ENCODE results near the gene GALNT7.

GALNT7 gene

DNA sequence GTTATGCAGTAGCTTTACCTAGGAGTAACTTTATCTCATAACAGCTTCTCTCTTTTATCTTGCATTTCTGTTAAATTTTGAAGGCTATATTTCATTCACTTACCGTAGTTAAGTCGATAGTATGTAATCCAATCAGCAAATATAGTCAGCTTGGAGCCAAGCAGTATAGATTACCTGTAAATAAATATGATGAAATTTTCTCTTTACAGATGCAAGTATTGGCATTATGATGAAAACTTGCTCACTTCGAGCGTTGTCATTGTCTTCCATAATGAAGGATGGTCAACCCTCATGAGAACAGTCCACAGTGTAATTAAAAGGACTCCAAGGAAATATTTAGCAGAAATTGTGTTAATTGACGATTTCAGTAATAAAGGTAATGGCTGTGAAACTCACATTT lies 123.3 kb downstream of the GALNT7 start:
- no peak for DNase-seq (ENCODE audit: low read depth in 2 of 2, low spot score in 1 of 2)

- no peak for DNase-seq (ENCODE audit: low read depth in 2 of 2, low spot score in 1 of 2)
Observed at GRCh38 chr4:173293663-173294062, 125.1 kb downstream of the GALNT7 start.

DNA sequence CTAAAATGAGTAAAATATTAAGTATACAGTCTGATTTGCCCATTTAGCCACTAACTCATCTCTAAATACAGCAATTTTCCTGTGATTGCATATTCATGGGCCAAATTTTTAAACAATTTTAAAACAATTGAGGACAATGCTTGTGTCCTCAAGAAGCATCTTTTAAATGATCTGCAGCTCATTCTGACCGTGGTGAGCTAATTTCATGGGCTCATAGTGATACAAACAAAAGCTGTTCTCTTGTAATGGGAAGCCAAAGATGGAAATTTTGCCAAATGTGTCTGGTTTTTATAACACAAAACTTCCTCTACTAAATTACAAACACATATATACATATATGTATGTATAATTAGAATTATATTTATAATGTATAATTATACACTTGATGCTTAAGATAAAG lies 125.8 kb downstream of the GALNT7 start:
- DNase-seq (ENCODE audit: low read depth in 2 of 2, low spot score in 1 of 2), result no peak

DNA sequence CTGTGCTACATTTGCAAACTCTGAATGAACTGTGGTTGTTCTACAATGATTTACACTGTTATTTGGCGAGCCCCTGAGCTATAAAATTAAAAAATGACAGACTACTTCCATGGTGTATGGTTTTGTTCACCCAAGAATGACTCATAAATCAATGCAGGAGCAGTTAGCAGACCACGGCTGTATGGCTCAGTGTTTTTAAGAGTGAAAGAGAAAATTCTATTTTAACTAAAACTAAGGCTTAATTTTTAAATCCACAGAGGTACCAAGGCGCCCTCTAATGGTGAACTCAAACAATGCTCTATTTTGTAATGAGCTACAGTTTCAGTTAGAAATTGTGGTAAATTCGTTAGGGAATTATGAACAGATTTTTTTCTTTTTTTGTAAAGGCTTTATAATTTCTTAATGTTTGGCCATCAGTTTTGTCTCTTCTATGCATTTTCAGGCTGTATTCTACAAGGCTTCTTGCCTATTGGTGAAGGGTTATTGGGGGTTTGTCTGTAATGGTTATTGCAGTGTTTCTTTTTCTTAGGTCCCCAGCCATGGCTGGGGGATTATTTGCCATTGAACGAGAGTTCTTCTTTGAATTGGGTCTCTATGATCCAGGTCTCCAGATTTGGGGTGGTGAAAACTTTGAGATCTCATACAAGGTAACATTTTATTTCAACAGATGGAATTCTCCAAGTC lies 133.0 kb downstream of the GALNT7 start:
- DNase-seq (ENCODE audit: low read depth in 2 of 2, low spot score in 1 of 2), result no peak

- DNase-seq (ENCODE audit: low read depth in 2 of 2, low spot score in 1 of 2), result no peak
Observed at GRCh38 chr4:173307778-173308177, 139.2 kb downstream of the GALNT7 start.

DNA sequence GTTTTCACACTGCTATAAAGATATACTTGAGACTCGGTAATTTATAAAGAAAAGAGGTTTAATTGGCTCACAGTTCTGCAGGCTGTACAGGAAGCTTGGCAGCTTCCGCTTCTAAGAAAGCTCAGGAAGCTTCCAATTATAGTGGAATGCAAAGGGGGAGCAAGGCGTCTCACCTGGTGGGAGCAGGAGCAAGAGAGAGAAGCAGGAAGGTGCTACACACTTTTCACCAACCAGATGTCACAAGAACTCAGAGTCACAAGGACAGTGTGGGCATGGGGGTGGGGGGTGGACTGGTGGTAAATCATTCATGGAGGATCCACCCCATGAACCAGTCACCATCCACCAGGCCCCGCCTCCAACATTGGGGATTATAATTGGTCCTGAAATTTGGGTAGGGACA lies 142.8 kb downstream of the GALNT7 start:
- DNase-seq (ENCODE audit: low read depth in 2 of 2, low spot score in 1 of 2), result no peak

GRCh38 chr4:173314715-173315114 lies 146.1 kb downstream of the GALNT7 start:
- no peak for DNase-seq (ENCODE audit: low read depth in 2 of 2, low spot score in 1 of 2)

DNA sequence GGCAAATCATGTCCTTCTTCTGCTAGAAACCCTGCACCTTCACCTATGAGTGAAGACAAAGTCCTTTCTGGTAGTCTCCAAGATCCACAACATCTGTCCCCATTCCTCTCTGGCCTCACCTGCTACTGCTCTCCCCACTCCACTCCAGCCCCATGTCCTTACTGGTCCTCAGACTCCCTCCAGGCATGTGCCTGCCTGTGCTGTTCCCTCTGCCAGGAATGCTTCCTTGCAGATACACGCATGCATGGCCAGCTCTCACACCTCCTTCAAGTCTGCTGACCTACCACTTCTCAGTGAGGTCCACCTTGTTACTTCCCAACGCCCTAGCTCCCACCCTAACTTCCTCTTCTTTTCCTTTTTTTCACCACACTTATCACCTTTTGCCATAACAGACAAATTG lies 147.4 kb downstream of the GALNT7 start:
- DNase-seq (ENCODE audit: low read depth in 2 of 2, low spot score in 1 of 2), result no peak

DNA sequence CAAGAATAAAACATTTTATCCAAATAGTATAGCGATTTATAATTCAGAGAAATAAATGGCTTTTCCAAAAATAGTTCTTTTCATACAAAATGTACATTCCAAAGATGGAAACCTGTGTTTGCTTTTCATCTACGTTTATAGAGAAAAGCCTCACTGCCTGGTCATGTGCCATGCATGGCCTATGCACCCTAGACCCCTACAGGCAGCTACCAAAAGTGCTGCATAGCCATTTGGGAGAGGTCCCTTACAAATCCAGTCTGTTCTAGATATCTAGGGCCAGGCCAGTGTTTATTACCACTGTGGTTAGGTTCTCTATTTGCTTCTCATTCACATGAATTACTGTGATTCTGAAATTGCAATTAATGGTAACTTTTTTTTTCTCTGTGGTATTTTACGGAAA lies 148.4 kb downstream of the GALNT7 start:
- DNase-seq (ENCODE audit: low read depth in 2 of 2, low spot score in 1 of 2), result no peak

DNA sequence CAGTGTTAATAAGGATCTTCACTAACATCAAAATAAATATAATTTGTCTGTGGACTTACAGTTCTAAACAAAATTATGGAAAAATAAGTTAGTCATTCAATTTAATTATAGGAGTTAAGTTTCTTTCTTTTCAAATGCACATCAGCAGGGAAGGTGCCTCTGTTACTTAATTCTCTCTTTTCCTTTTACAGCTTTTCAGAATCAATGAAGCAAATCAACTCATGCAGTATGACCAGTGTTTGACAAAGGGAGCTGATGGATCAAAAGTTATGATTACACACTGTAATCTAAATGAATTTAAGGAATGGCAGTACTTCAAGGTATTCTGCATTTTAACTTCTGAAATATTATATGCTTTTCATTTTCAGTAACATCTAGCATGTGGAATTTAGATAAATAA lies 149.6 kb downstream of the GALNT7 start:
- DNase-seq (ENCODE audit: low read depth in 2 of 2, low spot score in 1 of 2), result no peak

GRCh38 chr4:173318648-173319211 lies 150.1 kb downstream of the GALNT7 start:
- no peak for DNase-seq (ENCODE audit: low read depth in 2 of 2, low spot score in 1 of 2)

DNA sequence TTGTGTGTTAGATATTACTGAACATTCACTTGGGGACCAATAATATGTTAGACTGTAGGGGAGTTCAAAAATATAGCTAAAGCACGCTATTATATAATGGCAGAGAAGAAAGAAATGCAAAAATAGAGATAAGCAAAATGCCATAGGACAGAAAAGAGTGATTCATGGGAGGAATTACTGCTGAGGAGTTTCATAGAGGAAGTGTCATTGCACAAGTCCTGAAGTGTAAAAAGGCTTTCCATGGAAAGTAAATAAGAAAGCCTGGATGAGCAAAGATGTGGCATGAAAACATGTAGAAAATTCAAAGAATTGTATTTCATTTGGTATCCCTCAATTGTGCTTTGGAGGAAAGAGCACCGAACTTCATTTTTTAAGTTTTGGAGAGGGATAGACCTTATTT lies 151.1 kb downstream of the GALNT7 start:
- no peak for DNase-seq (ENCODE audit: low read depth in 2 of 2, low spot score in 1 of 2)

DNA sequence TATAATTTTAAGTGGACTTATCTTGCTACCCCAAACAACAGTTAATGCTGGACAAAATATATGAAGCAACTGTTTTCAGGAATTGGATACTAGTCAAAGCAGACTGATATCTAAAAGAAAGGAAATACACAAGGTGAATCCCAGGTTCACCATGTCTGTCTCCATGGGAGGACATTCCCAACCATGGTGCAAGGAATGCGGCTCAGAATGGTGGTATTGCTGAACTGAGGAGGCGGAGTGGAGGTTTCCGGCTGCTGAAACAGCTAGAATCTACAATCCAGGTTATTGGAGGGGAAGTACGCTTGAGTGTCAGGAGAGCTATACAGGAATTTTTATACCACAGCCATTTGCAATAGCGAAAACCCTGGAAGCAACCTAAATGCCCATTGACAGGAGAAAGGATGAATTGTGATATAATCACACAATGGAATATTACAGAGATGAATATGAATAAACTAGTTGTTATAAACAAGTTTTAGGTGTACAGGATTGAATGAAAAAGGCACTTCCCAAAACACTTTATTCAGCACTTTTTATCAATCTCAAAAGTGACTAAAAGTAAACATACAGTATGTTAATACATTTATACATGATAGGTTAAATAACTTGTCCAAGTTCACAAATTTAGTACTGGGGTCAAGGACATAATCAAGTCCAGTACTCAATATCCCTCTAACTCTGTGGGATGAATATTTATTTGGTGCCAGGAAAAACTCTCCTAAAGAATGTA lies 156.6 kb downstream of the GALNT7 start:
- DNase-seq (ENCODE audit: low read depth in 2 of 2, low spot score in 1 of 2), result no peak

- DNase-seq (ENCODE audit: low read depth in 2 of 2, low spot score in 1 of 2), result no peak
Observed at GRCh38 chr4:173328236-173328901, 159.8 kb downstream of the GALNT7 start.

DNA sequence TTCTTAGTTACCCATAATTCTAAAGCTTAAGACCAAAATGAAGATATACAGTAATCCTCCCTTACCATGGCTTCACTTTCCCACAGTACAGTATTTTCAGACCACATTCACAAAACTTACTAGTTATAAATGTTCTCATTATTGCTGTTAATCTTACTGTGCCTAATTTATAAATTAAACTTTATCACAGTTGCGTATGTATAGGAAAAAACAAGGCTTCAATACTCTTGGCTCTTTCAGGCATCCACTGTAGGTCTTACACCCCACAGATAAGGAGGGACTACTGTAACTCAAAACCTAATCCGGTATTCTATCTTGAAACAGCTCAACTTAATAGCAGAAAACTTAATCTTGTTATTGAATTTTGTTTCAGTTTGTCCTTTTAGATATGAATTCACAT lies 162.0 kb downstream of the GALNT7 start:
- DNase-seq (ENCODE audit: low read depth in 2 of 2, low spot score in 1 of 2), result no peak

- no peak for DNase-seq (ENCODE audit: low read depth in 2 of 2, low spot score in 1 of 2)
Observed at GRCh38 chr4:173332021-173332487, 163.4 kb downstream of the GALNT7 start.

DNA sequence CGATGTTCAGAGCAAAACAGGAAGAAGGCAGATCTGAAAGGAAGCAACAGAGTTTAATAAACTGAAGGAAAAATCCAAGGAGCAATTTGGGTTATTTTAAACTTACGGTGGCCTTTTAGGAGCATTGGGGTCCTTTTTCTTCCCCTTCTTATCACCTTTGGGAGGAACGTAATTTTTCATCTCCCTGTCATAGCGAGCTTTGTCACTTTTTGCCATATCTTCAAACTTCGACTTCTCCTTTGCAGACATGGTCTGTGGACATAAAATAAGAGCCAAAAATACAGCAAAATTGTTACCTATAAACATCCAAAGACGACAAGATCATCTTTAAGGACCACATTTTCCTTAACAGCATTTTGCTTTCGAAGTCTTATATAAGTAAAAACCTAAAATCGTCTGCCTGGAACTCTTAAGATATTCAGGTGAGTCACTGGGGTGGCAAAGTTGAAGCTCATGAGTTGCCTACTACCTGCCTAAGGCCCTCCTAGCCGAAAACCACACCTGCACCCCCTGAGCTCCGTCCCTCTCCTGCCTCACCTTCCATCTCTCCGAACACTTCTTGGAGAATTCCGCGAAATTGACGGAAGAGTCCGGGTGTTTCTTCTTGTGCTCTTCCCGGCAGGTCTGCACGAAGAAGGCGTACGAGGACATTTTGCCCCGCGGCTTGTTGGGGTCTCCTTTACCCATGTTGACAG lies 164.5 kb downstream of the GALNT7 start:
- no peak for DNase-seq (ENCODE audit: low read depth in 2 of 2, low spot score in 1 of 2)

GRCh38 chr4:173333658-173334084 lies 165.1 kb downstream of the GALNT7 start:
- DNase-seq (ENCODE audit: low read depth in 2 of 2, low spot score in 1 of 2), result peak in 1 of 2 donors; percentile 21

- DNase-seq (ENCODE audit: low read depth in 2 of 2, low spot score in 1 of 2), result peak; percentile 99 to 100
Observed at GRCh38 chr4:173334085-173334890, 165.7 kb downstream of the GALNT7 start, which contains the start of gene HMGB2. Gene HMGB2, minus strand, starts transcription at chr4:173334358. Its CDS starts 709 bp downstream, at chr4:173333649.

All from stimulated activated CD8-positive, alpha-beta memory T cell treated with anti-CD3 and anti-CD28 coated beads, Interleukin-4, amount 100 ng/mL, for 1 hour (primary cell).